ENCODE results near the gene UBE2L5. TPM values are rescaled to one million over a fixed set of nuclear protein-coding genes. Genes with fewer than 3 reads are reported as not detected.

The UBE2L5 gene
- total RNA-seq, 1 donor from 2014 or later, result not detected

GRCh38 chr13:30375265-30375835, 46.9 kb upstream of the UBE2L5 start:
- H3K36me3 ChIP-seq (ENCODE audit: insufficient read depth, low read length), result no peaks in the 10 kb centered on the region
- no peak overlapping the region for H3K9ac ChIP-seq (ENCODE audit: low read length)
- Mint-ChIP-seq H3K36me3 (ENCODE audit: low read depth, unreplicated experiment) (no peaks in the 10 kb centered on the region), H3K9me3 (ENCODE audit: unreplicated experiment) (no peaks in the 10 kb centered on the region), H3K27me3 (ENCODE audit: low read depth, unreplicated experiment) (peaks cover 15% of the 10 kb centered on the region), H3K4me3 (ENCODE audit: unreplicated experiment) (no peak overlapping the region), H3K27ac (ENCODE audit: unreplicated experiment) (no peak overlapping the region), H3K4me1 (ENCODE audit: low read depth, unreplicated experiment) (peaks cover 9% of the 10 kb centered on the region)
- H4K20me1 ChIP-seq (ENCODE audit: insufficient read depth, low read length), result no peaks in the 10 kb centered on the region
- TF ChIP-seq, protein P1, sequence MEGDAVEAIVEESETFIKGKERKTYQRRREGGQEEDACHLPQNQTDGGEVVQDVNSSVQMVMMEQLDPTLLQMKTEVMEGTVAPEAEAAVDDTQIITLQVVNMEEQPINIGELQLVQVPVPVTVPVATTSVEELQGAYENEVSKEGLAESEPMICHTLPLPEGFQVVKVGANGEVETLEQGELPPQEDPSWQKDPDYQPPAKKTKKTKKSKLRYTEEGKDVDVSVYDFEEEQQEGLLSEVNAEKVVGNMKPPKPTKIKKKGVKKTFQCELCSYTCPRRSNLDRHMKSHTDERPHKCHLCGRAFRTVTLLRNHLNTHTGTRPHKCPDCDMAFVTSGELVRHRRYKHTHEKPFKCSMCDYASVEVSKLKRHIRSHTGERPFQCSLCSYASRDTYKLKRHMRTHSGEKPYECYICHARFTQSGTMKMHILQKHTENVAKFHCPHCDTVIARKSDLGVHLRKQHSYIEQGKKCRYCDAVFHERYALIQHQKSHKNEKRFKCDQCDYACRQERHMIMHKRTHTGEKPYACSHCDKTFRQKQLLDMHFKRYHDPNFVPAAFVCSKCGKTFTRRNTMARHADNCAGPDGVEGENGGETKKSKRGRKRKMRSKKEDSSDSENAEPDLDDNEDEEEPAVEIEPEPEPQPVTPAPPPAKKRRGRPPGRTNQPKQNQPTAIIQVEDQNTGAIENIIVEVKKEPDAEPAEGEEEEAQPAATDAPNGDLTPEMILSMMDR (IDR thresholded peaks at IDR 0.05; ENCODE audit: insufficient read depth, low read depth, low read length), result no peak
- no peak for TF ChIP-seq EZH2 (IDR thresholded peaks at IDR 0.05; ENCODE audit: insufficient read depth, low read length)
- no peak for DNase-seq (ENCODE audit: low read depth)
- no peak overlapping the region for H3K4me3 ChIP-seq (ENCODE audit: insufficient read depth, low read depth, low read length)
- no peak for FAIRE-seq
- peaks cover 3% of the 10 kb centered on the region for H3K4me1 ChIP-seq (ENCODE audit: insufficient read depth, low read length)
- no peak overlapping the region for H3K27ac ChIP-seq (ENCODE audit: low read depth, low read length)
- H3K9me3 ChIP-seq (ENCODE audit: insufficient read depth, low read depth, low read length), result no peaks in the 10 kb centered on the region
- no peaks in the 10 kb centered on the region for H3K79me2 ChIP-seq (ENCODE audit: insufficient read depth, low read length)
- H3K4me2 ChIP-seq (ENCODE audit: low read length), result no peak overlapping the region
- no peak overlapping the region for H2AFZ ChIP-seq (ENCODE audit: low read depth, low read length)
- peaks cover 3% of the 10 kb centered on the region for H3K27me3 ChIP-seq (ENCODE audit: insufficient read depth, low read length)

- peaks cover under 1% of the 10 kb centered on the region for H3K4me1 ChIP-seq (ENCODE audit: insufficient read depth, low read length)
- H3K4me2 ChIP-seq (ENCODE audit: low read length), result no peak overlapping the region
- H3K27ac ChIP-seq (ENCODE audit: low read depth, low read length), result no peak overlapping the region
- Mint-ChIP-seq H3K9me3 (ENCODE audit: unreplicated experiment) (no peaks in the 10 kb centered on the region), H3K27me3 (ENCODE audit: low read depth, unreplicated experiment) (peaks cover 15% of the 10 kb centered on the region), H3K4me3 (ENCODE audit: unreplicated experiment) (no peak overlapping the region), H3K36me3 (ENCODE audit: low read depth, unreplicated experiment) (no peaks in the 10 kb centered on the region), H3K27ac (ENCODE audit: unreplicated experiment) (no peak overlapping the region), H3K4me1 (ENCODE audit: low read depth, unreplicated experiment) (peaks cover 5% of the 10 kb centered on the region)
- H2AFZ ChIP-seq (ENCODE audit: low read depth, low read length), result no peak overlapping the region
- TF ChIP-seq, protein P1 (IDR thresholded peaks at IDR 0.05; ENCODE audit: insufficient read depth, low read depth, low read length), result no peak
- TF ChIP-seq EZH2 (IDR thresholded peaks at IDR 0.05; ENCODE audit: insufficient read depth, low read length), result no peak
- no peak overlapping the region for H3K9ac ChIP-seq (ENCODE audit: low read length)
- no peaks in the 10 kb centered on the region for H4K20me1 ChIP-seq (ENCODE audit: insufficient read depth, low read length)
- no peak overlapping the region for H3K4me3 ChIP-seq (ENCODE audit: insufficient read depth, low read depth, low read length)
- no peaks in the 10 kb centered on the region for H3K36me3 ChIP-seq (ENCODE audit: insufficient read depth, low read length)
- peaks cover 3% of the 10 kb centered on the region for H3K27me3 ChIP-seq (ENCODE audit: insufficient read depth, low read length)
- DNase-seq (ENCODE audit: low read depth), result no peak
- FAIRE-seq, result no peak
- H3K9me3 ChIP-seq (ENCODE audit: insufficient read depth, low read depth, low read length), result no peaks in the 10 kb centered on the region
- H3K79me2 ChIP-seq (ENCODE audit: insufficient read depth, low read length), result no peaks in the 10 kb centered on the region
Observed at GRCh38 chr13:30376426-30377311, 45.6 kb upstream of the UBE2L5 start.

- Histone ChIP-seq H3K4me2 (ENCODE audit: low read length) (no peak overlapping the region), H3K36me3 (ENCODE audit: insufficient read depth, low read length) (no peaks in the 10 kb centered on the region), H3K4me1 (ENCODE audit: insufficient read depth, low read length) (no peaks in the 10 kb centered on the region), H2AFZ (ENCODE audit: low read depth, low read length) (no peak overlapping the region), H4K20me1 (ENCODE audit: insufficient read depth, low read length) (no peaks in the 10 kb centered on the region), H3K4me3 (ENCODE audit: insufficient read depth, low read depth, low read length) (no peak overlapping the region), H3K9ac (ENCODE audit: low read length) (no peak overlapping the region), H3K9me3 (ENCODE audit: insufficient read depth, low read depth, low read length) (no peaks in the 10 kb centered on the region), H3K27ac (ENCODE audit: low read depth, low read length) (no peak overlapping the region), H3K27me3 (ENCODE audit: insufficient read depth, low read length) (peaks cover 3% of the 10 kb centered on the region), H3K79me2 (ENCODE audit: insufficient read depth, low read length) (no peaks in the 10 kb centered on the region)
- DNase-seq (ENCODE audit: low read depth), result no peak
- Mint-ChIP-seq H3K36me3 (ENCODE audit: low read depth, unreplicated experiment) (no peaks in the 10 kb centered on the region), H3K27me3 (ENCODE audit: low read depth, unreplicated experiment) (peaks cover 15% of the 10 kb centered on the region), H3K4me1 (ENCODE audit: low read depth, unreplicated experiment) (no peaks in the 10 kb centered on the region), H3K9me3 (ENCODE audit: unreplicated experiment) (no peaks in the 10 kb centered on the region), H3K27ac (ENCODE audit: unreplicated experiment) (no peak overlapping the region), H3K4me3 (ENCODE audit: unreplicated experiment) (no peak overlapping the region)
- TF ChIP-seq EZH2 (IDR thresholded peaks at IDR 0.05; ENCODE audit: insufficient read depth, low read length), result no peak
- no peak for FAIRE-seq
Observed at GRCh38 chr13:30377312-30377685, 45.0 kb upstream of the UBE2L5 start.

Data from astrocyte (in vitro differentiated cells and primary cell).